ENCODE data around the gene IRX5. TPM values are rescaled to one million over a fixed set of nuclear protein-coding genes. Genes with fewer than 3 reads are reported as not detected.
A peak's percentile ranks its signal among the peaks of the same experiment; 100 is the strongest.

The IRX5 gene
- total RNA-seq, 1 donor from 2014 or later: 0.12 TPM

- Mint-ChIP-seq H3K36me3 (ENCODE audit: low read depth) (peaks cover 15% of the 10 kb centered on the region), H3K4me3 (no peak overlapping the region), H3K9me3 (peaks cover 4% of the 10 kb centered on the region), H3K4me1 (peaks cover 23% of the 10 kb centered on the region), H3K27ac (peak overlapping the region; percentile 37), H3K27me3 (peaks cover 75% of the 10 kb centered on the region)
- no peak for DNase-seq
- intact Hi-C loops (cut with micrococcal nuclease): loop anchor here (5.0 to 10.0 kb wide), 2 partner anchors 393 to 500 kb away; no protein-coding TSS in a partner anchor
Observed at GRCh38 chr16:54934481-54935265, 4.0 kb downstream of the IRX5 start.

GRCh38 chr16:54935266-54935968, 4.8 kb downstream of the IRX5 start:
- peak; percentile 53 for DNase-seq
- peaks cover 17% of the 10 kb centered on the region for H3K4me1 Mint-ChIP-seq
- H3K27me3 Mint-ChIP-seq: peaks cover 78% of the 10 kb centered on the region
- H3K4me3 Mint-ChIP-seq: no peak overlapping the region
- H3K36me3 Mint-ChIP-seq (ENCODE audit: low read depth): peaks cover 13% of the 10 kb centered on the region
- H3K9me3 Mint-ChIP-seq: peaks cover 3% of the 10 kb centered on the region
- intact Hi-C loops (cut with micrococcal nuclease): loop anchor here (5.0 to 10.0 kb wide), 2 partner anchors 392 to 501 kb away; no protein-coding TSS in a partner anchor
- H3K27ac Mint-ChIP-seq: no peak overlapping the region

- H3K27ac Mint-ChIP-seq: peak overlapping the region; percentile 51
- intact Hi-C loops (cut with micrococcal nuclease): loop anchor here (2.0 to 10.0 kb wide), 3 partner anchors 391 to 646 kb away; no protein-coding TSS in a partner anchor
- H3K4me3 Mint-ChIP-seq: peak overlapping the region; percentile 50
Observed at GRCh38 chr16:54936201-54936978, 5.7 kb downstream of the IRX5 start.

GRCh38 chr16:54936979-54937670, 6.5 kb downstream of the IRX5 start:
- H3K27ac Mint-ChIP-seq: peak overlapping the region; percentile 51
- peak overlapping the region; percentile 26 for H3K4me3 Mint-ChIP-seq
- H3K36me3 Mint-ChIP-seq (ENCODE audit: low read depth): peaks cover 7% of the 10 kb centered on the region
- H3K9me3 Mint-ChIP-seq: peaks cover 3% of the 10 kb centered on the region
- H3K4me1 Mint-ChIP-seq: peaks cover 16% of the 10 kb centered on the region
- intact Hi-C loops (cut with micrococcal nuclease): loop anchor here (2.0 to 10.0 kb wide), 3 partner anchors 390 to 646 kb away; no protein-coding TSS in a partner anchor
- DNase-seq: peak; percentile 66
- peaks cover 83% of the 10 kb centered on the region for H3K27me3 Mint-ChIP-seq

More at GRCh38 chr16:54936201-54936978, 5.7 kb downstream of the IRX5 start:
- H3K27me3 Mint-ChIP-seq: peaks cover 84% of the 10 kb centered on the region
- H3K9me3 Mint-ChIP-seq: peaks cover 3% of the 10 kb centered on the region
- DNase-seq: peak; percentile 65
- H3K4me1 Mint-ChIP-seq: peaks cover 16% of the 10 kb centered on the region
- H3K36me3 Mint-ChIP-seq (ENCODE audit: low read depth): peaks cover 13% of the 10 kb centered on the region

GRCh38 chr16:54937671-54938211, 7.1 kb downstream of the IRX5 start:
- H3K27me3 Mint-ChIP-seq: peaks cover 79% of the 10 kb centered on the region
- H3K9me3 Mint-ChIP-seq: peaks cover 3% of the 10 kb centered on the region
- H3K4me1 Mint-ChIP-seq: peaks cover 12% of the 10 kb centered on the region
- H3K36me3 Mint-ChIP-seq (ENCODE audit: low read depth): peaks cover 3% of the 10 kb centered on the region
- intact Hi-C loops (cut with micrococcal nuclease): loop anchor here (2.0 to 10.0 kb wide), 3 partner anchors 390 to 647 kb away; no protein-coding TSS in a partner anchor
- peak overlapping the region; percentile 8 for H3K4me3 Mint-ChIP-seq
- DNase-seq: peak; percentile 58
- peak overlapping the region; percentile 47 for H3K27ac Mint-ChIP-seq

GRCh38 chr16:54938212-54939028, 7.8 kb downstream of the IRX5 start:
- intact Hi-C loops (cut with micrococcal nuclease): loop anchor here (5.0 to 10.0 kb wide), 2 partner anchors 389 to 504 kb away; no protein-coding TSS in a partner anchor
- peak overlapping the region; percentile 47 for H3K27ac Mint-ChIP-seq

GRCh38 chr16:54939029-54939346, 8.3 kb downstream of the IRX5 start:
- no peaks in the 10 kb centered on the region for H3K9me3 Mint-ChIP-seq
- intact Hi-C loops (cut with micrococcal nuclease): loop anchor here (5.0 to 10.0 kb wide), 2 partner anchors 388 to 504 kb away; no protein-coding TSS in a partner anchor
- DNase-seq: peak; percentile 41
- peaks cover 74% of the 10 kb centered on the region for H3K27me3 Mint-ChIP-seq
- peaks cover 10% of the 10 kb centered on the region for H3K4me1 Mint-ChIP-seq
- H3K27ac Mint-ChIP-seq: no peak overlapping the region
- peaks cover 1% of the 10 kb centered on the region for H3K36me3 Mint-ChIP-seq (ENCODE audit: low read depth)
- no peak overlapping the region for H3K4me3 Mint-ChIP-seq

More at GRCh38 chr16:54938212-54939028, 7.8 kb downstream of the IRX5 start:
- Mint-ChIP-seq H3K9me3 (peaks cover 3% of the 10 kb centered on the region), H3K4me3 (peak overlapping the region; percentile 8), H3K27me3 (peaks cover 78% of the 10 kb centered on the region), H3K36me3 (ENCODE audit: low read depth) (peaks cover 3% of the 10 kb centered on the region), H3K4me1 (peaks cover 12% of the 10 kb centered on the region)
- peak; percentile 59 for DNase-seq

GRCh38 chr16:54939510-54940278, 9.0 kb downstream of the IRX5 start:
- H3K4me1 Mint-ChIP-seq: peaks cover 10% of the 10 kb centered on the region
- peaks cover 1% of the 10 kb centered on the region for H3K36me3 Mint-ChIP-seq (ENCODE audit: low read depth)
- intact Hi-C loops (cut with micrococcal nuclease): loop anchor here (5.0 to 10.0 kb wide), 2 partner anchors 388 to 505 kb away; no protein-coding TSS in a partner anchor
- no peaks in the 10 kb centered on the region for H3K9me3 Mint-ChIP-seq
- no peak overlapping the region for H3K4me3 Mint-ChIP-seq
- H3K27ac Mint-ChIP-seq: no peak overlapping the region
- peaks cover 68% of the 10 kb centered on the region for H3K27me3 Mint-ChIP-seq
- DNase-seq: peak; percentile 45

- Mint-ChIP-seq H3K9me3 (no peaks in the 10 kb centered on the region), H3K4me1 (peaks cover 8% of the 10 kb centered on the region), H3K4me3 (no peak overlapping the region), H3K36me3 (ENCODE audit: low read depth) (peaks cover 1% of the 10 kb centered on the region), H3K27ac (no peak overlapping the region), H3K27me3 (peaks cover 63% of the 10 kb centered on the region)
- DNase-seq: no peak
- intact Hi-C loops (cut with micrococcal nuclease): no loop called here
Observed at GRCh38 chr16:54940279-54940604, 9.6 kb downstream of the IRX5 start.

- no peak for DNase-seq
- Mint-ChIP-seq H3K27ac (no peak overlapping the region), H3K9me3 (no peaks in the 10 kb centered on the region), H3K36me3 (ENCODE audit: low read depth) (peaks cover 1% of the 10 kb centered on the region), H3K27me3 (peaks cover 46% of the 10 kb centered on the region), H3K4me3 (no peak overlapping the region), H3K4me1 (peaks cover under 1% of the 10 kb centered on the region)
- intact Hi-C loops (cut with micrococcal nuclease): no loop called here
Observed at GRCh38 chr16:54942353-54942943, 11.8 kb downstream of the IRX5 start.

- peaks cover 37% of the 10 kb centered on the region for H3K27me3 Mint-ChIP-seq
- peaks cover 1% of the 10 kb centered on the region for H3K36me3 Mint-ChIP-seq (ENCODE audit: low read depth)
- no peaks in the 10 kb centered on the region for H3K4me1 Mint-ChIP-seq
- intact Hi-C loops (cut with micrococcal nuclease): no loop called here
- H3K27ac Mint-ChIP-seq: no peak overlapping the region
- no peaks in the 10 kb centered on the region for H3K9me3 Mint-ChIP-seq
- H3K4me3 Mint-ChIP-seq: no peak overlapping the region
- no peak for DNase-seq
Observed at GRCh38 chr16:54944002-54944401, 13.3 kb downstream of the IRX5 start.

Data from activated CD4-positive, alpha-beta T cell treated with anti-CD3 and anti-CD28 coated beads, Interleukin-2, amount 10 ng/mL, durations not matched to agents 24 days and 14 days (primary cell).